NT2/D1 (cell line): ENCODE data around the gene ZNF544.

Source experiments
- SUZ12 ChIP-seq: IDR thresholded peaks from 2 replicates; pipeline ENCODE4 v1.6.1; 2011; ENCODE audit not compliant: insufficient read length, insufficient read depth; ENCODE audit errors: extremely low read depth
- ZNF274 ChIP-seq: IDR thresholded peaks from 2 replicates; pipeline ENCODE4 v1.6.1; 2011; ENCODE audit warnings: mild to moderate bottlenecking, low read depth, low read length

GRCh38 chr19:58243351-58243750, 14.6 kb downstream of the ZNF544 start:
- TF ChIP-seq ZNF274 (no peak), SUZ12 (no peak)
